ENCODE data around the gene AGO3.
"Not testable (repeated sequence)": the region's sequence is repeated elsewhere in the genome, so short reads cannot be mapped to it uniquely, and the experiment has no call there.

AGO3 gene

DNA sequence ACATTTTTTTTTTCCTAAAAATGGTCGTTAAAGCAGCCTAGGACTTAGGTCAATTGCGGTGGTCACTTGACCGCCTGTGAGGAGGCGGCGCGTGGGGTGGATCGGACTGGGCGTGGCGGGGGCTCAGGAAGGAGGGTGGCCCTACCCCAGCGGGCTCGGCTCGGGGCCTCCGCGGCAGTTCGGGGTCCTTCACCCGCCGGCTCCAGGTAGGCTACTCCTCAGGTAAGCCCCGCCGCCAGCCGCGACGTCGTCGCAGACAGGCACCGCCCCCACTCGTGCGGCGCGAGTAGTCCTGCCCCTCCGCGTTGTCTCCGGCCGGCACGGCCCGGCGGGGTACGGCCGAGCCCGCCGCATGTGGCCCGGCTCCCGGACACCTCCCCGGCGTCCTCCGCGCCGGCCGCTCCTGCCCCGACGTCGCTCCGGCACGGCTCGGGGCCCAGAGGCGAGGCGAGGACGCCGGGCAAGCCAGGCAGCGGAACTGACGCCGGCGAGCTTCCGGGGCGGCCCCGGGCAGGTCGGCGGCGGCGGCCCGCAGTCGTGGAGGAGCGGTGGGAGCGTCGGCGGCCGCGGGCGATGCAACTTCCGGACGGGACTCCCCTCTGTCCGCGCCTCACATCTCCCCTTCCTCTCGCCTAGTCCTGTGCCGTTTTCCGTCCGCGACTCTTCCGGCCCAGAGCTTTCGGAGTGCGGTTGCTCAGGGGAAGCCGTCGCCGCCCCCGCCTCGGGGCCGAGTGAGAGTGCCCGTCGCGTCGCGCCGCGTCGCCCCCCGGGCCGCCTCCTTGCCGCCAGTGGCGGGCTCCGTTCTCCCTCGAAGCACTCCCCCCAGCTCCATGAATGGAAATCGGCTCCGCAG lies at the start of gene AGO3:
TSS of gene AGO3 (plus strand) at position 513 of the 853 bp plus-strand sequence. CDS start at position 835, 322 bp downstream.
- peak; percentile 80 for DNase-seq (ENCODE audit: low read depth)

DNA sequence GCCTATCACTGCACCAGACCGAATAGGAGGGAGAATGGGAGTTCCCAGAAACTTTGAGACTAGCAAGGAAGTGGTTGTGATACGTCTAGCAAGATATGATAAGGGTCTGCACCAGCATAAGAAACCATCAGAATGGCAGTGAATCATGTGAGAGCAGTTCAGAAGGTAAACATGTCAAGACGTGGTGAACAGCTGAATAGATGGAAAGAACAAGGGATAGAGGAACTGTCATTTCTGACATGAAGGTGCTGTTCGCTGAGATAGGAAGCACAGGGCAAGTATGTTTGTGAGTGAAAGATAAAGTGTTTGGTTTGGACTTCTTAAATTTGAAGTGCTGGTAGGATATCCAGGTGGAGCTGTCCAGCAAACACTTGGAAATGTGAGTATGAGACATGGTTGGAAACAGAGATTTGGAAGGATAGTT lies 49.0 kb upstream of the AGO3 start:
- no peak for DNase-seq (ENCODE audit: low read depth)

DNA sequence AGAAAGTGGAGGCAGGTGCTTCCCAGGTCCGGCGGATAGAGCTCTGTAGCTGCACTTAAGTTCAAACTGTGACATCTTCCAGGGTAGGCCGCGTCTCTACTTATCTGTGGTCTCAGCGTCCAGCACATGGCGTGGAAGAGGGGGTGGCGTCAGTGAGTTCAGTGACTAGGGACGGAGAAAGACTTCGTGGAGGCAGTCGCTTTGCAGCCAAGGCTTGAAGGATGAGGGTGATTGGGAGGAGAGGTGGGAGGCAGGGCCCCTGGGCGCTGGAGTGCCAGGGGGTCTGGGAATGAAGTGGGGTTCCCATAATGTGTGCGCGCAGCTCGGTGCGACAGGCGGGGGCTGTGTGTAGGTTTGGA lies 48.3 kb upstream of the AGO3 start:
- DNase-seq (ENCODE audit: low read depth) = no peak

DNA sequence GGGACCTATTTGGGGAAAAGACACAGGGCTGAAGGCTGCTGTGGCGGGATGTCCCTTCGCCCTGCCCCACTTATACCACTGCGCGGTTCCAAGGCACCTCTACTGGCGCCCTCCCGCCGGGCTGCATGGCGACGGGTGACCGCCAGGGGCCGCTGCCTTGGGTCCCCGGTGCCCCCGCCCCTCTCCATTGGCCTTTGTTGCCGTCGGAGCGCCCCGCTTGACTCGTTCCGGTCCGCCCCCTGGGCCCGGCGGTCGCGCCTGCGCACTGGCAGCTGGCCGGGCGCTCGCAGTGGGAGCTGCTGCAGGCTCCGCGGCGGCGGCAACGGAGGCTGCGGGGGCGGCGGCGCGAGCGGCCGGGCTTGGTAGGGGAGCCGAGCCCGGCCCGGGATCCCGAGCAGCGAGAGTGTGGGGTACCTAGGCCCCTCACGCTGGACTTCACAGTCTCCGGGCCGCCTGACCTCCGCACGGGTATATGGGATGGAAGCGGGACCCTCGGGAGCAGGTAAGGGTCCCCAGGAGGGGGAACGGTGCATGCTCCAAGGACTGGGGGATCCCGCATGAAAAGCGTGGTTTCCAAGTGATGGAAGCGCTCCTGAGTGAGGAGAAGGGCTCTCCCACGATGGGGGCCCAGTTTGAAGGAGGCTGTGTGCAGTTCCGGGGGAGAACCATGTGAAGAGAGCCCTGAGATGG lies 47.8 kb upstream of the AGO3 start, which contains the start of gene AGO1:
TSS of gene AGO1 (plus strand) at position 265 of the 690 bp plus-strand sequence. CDS start at position 478, 213 bp downstream.
- DNase-seq (ENCODE audit: low read depth) = peak; percentile 96

DNA sequence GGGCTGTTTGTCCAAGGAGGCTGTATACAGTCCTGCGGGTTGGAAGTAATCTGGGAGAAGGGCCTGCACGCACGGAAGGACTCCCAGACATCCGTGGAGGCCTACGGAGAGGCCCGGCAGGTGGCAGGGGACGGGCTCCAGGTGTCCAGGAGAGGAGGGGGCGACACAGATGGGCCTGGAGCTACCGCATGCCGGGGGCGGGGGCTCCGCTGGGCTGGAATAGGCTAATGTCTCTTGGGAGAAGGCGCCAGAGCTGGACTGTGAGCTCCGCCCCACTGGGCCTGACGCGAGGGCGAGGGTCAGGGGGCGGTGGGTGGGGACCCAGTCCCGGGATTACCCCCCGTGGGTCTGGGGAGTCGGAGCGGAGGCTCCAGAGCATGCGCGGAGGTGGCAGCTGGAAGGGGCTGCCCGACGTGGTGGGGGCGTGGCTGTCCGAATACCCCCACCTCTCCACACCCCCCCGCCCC lies 47.2 kb upstream of the AGO3 start:
- DNase-seq (ENCODE audit: low read depth) = peak; percentile 21

DNA sequence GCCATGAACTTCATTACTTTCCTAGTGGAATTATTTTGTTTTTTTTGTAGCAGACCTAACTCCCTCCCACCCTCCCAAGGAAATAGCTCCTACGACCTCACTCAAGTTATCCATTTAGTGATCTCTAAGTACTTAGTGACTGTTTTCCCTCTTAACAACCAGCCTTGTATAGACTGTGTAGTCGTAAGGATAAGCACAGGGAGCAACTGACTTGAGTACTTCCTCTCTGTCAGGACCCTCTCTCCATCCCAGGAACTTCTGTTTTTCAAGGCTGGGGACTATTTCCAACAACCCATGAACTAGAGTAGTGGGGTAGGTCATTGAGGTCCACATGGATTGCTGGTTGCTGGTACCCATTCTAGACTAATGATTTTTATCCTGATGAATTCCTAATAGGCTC lies 46.0 kb upstream of the AGO3 start:
- no peak for DNase-seq (ENCODE audit: low read depth)

DNA sequence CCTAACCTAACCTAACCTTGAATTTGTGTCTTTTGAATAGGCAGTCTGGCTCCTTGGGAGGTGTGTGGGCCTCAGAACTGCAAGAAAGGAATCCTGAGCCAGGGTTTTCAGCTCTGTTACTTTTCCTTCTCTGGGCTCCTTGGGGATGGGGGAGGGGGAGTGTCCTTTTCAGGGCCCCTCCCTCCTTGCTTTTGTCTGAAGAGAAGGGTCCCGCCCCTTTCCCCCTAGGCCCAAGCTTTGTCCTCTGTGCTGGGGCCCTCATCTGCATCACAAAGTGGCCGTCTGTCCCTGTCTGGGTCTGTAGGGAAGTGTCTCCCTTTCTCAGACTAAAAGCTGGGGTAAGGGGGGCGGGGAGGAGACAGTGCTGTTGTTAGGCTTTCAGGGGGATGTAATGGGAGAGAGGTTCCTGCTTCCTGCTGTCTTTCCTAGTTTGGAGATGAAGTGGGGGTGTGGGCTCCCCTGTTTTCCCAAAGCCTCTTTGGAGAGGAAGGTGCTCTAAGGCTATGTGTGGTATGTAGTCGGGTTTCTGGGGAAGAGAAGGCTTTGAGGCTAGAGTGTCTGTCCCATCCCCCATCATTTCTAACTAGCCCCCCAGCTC lies 44.8 kb upstream of the AGO3 start:
- DNase-seq (ENCODE audit: low read depth) = no peak

DNA sequence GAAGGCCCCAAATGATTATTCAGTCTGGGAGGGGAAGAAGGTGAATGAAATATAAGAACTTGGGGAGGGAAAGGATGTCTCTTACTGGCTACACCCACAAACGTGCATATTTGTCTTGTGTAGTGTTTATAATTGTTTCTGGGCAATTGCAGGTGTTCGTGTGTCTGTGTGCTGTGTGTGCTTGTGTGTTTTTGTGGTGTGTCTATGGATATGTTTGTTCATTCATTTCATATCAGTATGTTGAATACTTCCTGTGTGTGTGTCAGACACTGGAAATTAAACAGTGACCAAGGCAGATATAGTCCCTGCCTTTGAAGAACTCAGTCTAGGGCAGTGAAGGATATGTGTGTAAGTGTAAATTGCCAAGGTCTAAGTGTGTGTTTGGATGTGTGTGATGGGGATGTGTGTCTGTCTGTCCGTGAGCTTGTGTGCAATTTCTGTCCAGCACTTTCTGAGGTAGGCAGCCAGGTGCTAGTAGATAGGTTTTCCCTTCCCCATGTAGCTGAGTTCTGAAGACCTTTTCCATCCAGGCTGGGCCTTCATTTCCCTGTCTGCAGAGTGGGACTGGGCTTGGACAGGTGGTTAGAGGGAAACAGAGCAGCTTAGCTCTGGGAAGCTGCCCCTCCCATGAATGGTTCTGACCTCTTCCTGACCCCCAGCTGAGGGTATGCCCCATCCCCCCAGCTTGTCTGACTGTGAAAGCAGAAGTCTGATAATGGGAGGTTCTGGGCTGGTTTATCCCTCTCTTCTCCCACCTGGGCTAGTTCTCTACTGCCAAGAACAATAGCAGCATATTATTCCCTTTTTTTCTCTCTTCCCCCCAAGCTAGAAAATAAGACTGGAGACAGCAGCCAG lies 44.1 kb upstream of the AGO3 start:
- DNase-seq (ENCODE audit: low read depth) = no peak

DNA sequence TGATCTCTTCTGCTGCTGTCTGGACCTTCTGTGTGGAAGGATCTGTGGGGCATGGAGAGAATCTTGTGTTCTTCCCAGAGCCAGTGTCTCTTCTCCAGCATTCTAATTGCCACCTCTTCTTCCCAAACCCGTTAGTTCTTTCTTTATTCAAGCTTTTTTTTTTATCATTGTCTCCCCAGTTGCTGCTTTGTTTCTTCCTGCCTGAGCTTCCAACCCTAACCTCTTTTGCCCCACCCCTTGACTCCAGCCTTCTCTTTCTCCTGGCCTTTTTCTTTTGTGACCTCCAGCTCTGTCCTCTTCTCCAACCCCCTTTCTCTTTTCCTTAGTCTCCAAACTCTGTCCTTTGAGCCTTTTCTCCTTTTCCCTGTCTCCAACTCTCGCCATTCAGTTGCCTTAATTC lies 43.4 kb upstream of the AGO3 start:
- DNase-seq (ENCODE audit: low read depth) = no peak

DNA sequence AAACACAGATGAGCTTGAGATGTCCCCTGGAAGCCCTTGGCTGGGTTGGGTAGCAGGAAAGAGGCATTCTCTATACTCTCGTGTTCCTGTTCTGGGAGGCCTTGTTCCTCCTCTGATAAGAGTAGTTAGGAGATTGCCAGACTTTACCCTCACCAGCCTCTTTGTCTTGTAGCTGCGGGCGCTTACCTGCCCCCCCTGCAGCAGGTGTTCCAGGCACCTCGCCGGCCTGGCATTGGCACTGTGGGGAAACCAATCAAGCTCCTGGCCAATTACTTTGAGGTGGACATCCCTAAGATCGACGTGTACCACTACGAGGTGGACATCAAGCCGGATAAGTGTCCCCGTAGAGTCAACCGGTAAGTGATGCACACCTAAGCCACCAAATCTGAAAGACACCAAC lies 42.6 kb upstream of the AGO3 start:
- no peak for DNase-seq (ENCODE audit: low read depth)

DNA sequence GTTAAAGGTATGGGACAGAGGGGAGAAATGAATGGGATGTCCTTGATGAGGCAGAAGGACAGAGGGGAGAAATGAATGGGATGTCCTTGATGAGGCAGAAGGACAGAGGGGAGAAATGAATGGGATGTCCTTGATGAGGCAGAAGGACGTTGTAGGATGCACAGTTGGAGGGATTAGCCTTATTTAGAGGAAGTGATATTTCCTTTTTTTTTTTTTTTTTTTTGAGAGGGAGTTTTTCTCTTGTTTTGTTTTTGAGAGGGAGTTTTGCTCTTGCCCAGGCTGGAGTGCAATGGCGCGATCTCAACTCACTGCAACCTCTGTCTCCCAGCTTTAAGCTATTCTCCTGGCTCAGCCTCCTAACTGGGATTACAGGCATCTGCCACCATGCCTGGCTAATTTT lies 41.9 kb upstream of the AGO3 start:
- DNase-seq (ENCODE audit: low read depth) = not testable (repeated sequence)

DNA sequence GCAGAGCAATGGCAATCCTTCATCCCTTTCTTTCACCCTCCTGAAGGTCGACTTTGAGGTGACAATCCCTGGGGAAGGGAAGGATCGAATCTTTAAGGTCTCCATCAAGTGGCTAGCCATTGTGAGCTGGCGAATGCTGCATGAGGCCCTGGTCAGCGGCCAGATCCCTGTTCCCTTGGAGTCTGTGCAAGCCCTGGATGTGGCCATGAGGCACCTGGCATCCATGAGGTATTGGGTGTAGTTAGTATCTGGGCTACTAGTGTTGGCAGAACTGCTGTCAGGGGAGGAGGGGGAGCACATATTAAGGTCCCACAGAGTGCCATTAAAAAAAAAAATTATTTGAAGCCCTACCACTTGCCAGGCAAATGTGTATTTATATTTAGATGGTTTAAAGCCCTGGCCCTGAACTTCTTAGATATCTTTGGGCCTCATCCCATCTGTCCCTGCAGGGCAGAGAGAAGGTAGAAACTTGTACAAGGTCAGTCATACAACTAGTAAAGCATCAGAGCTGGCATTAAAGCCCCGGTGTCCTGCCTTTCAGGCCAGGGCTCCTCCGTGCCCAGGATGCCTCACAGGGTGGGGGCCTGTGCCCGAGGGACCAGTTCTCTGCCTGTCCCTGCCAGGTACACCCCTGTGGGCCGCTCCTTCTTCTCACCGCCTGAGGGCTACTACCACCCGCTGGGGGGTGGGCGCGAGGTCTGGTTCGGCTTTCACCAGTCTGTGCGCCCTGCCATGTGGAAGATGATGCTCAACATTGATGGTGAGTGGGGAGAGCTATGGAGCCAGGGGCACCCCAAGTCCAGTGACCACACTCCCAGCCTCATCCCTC lies 37.6 kb upstream of the AGO3 start:
- no peak for DNase-seq (ENCODE audit: low read depth)

DNA sequence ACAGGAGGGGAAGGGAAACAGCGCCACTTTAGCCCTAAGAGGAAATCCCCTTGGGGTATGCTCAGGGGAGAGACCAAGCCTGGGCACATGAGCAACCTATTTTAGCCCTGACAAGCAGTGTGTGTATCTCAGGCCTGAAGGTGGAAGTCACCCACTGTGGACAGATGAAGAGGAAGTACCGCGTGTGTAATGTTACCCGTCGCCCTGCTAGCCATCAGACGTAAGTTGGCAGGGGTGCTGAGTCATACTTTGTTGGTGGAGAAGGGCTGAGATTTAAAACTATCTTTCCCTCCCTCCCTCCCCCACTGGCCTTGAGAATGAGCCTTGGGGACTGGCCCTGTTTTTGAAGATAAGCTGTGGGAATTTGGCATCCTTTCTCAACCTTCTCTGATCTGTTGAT lies 36.7 kb upstream of the AGO3 start:
- DNase-seq (ENCODE audit: low read depth) = no peak

DNA sequence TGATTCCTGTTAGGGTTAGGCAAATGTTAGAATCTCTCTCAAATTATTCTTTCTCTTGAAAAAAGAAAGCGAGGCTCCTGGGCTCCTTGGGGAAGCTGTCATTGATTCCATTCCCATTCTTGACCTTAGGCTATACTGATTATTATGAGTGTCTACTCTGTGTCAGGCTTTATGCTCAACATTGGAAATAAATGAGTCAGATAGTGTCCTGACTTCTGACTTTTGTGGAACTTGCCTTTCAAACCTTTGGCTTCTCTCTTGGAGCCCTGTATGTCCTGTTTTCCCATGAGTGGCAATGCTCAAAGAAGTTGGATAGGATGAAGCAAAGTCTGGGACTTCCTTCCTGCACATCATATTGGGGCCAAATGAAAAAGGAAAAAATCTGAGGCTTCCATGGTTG lies 36.2 kb upstream of the AGO3 start:
- no peak for DNase-seq (ENCODE audit: low read depth)

DNA sequence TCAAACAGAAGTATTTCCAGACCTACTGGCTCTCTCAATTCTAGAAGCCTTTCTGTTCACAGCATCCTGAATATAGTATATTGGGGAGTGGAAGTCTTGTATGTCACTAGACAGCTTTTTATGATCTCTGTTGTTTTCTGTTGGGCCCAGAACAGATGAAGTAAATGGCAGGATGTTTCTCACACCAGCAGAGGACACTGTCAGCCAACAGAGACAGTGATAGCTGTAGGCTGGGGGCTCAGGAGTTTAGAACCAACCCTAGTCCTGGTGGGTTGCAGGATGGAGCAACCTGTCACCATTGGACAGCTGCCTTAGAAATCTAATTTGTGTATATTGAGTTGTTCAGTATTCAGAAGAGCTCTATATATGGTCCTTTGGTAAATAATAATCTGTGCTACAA lies 31.0 kb upstream of the AGO3 start:
- no peak for DNase-seq (ENCODE audit: low read depth)

DNA sequence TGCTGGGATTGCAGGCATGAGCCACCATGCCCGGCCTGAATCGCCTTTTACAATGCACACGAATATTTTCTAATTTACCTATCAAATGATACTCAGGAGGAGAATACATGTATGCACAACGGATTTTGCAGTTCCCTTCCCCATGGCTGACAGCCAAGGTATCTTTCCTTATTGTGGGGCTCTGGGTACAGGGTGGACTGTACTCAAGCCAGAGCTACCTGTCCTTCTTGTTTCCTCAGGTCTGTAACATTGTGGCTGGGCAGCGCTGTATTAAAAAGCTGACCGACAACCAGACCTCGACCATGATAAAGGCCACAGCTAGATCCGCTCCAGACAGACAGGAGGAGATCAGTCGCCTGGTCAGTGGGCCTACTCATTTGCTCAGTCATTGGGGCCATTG lies 29.7 kb upstream of the AGO3 start:
- no peak for DNase-seq (ENCODE audit: low read depth)

DNA sequence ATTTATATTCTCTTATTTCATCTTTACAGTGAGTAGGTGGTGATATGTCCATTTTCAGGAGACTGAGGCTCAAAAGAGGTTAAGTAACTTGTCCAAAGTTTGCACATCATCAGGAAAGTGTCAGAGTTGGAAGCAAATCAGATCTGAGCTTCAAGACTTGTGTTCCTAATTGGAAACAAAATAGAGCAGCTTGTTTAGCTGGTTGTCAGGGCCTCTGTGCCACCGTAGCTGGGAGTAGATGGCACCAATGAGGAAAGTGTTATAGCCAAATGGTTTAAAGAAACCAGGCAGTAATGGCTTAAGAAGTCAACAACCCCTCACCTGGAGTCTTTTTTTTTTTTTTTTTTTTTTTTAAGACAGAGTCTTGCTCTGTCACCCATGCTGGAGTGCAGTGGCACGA lies 28.2 kb upstream of the AGO3 start:
- no peak for DNase-seq (ENCODE audit: low read depth)

DNA sequence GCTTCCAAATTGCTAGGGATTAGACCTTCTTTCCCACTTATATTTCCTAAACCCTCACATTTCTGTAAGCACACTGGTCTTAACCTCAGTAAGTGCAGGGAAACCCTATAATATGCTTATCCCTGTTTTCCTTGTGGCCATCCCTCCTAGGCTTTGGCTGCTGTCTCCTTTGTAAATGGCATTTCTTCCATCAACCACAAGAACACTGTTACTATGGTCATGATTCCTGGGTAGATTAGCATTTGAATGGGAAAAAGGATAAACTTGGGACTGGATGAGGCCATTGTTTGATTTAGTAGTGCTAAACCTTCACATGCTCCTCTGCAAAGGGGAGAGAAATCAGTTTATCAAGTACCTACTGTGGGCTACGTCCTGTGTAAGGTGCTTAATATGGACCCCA lies 16.2 kb upstream of the AGO3 start:
- no peak for DNase-seq (ENCODE audit: low read depth)

DNA sequence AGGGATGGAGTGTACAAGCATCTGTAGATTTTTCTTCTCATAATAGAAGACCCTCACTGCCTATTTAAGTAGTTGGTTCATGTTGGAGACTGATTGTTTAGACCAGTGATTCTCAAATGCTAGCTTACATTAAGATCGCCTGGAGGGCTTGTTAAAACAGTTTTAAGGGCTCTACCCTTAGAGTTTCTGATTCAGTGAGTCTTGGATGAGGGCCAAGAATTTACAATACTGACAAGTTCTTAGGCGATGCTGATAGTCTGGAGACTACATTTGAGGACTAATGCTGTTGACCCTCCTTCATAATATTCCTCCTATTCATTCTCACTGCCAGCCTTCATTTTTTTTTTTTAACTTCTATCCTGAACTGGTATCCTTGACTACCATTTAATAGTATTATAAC lies 15.2 kb upstream of the AGO3 start:
- DNase-seq (ENCODE audit: low read depth) = no peak

DNA sequence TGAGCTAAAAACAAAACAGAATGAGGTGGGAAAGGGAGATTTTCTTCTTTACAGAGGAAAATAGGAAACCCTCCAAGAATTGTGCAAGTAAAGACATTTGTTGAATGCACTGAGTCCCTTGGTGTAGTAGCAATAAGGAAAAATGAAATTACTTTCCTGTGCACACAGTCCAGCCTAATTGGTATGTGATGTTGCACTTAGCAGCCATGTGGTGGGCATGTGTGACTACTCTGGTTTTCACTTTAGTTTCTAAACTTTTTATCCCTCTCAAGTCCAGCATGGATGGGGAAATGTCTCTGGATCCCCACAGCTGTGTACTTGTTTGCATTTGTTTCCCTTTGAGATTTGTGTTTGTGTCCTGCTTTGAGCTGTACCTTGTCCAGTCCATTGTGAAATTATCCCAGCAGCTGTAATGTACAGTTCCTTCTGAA lies 7.1 kb upstream of the AGO3 start:
- no peak for DNase-seq (ENCODE audit: low read depth)

DNA sequence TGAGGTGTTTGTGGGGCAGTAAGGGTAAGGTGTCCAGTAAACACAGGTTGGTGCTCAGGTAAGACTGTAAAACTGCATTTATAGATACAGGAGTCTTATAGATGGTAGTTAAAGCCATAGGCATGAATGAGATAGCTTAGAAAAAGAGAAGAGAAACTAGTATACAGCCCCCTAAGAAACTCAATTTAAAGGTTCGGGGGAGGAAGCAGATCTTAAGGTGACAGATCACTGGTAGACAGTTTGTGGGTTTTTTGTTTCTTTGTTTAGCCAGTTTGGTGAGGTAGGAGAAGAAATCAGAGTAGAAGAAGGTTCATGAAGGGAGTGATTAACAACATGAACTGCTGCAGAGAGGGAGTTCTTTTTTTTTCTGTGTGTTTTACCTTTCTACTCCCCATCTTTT lies 6.1 kb upstream of the AGO3 start:
- DNase-seq (ENCODE audit: low read depth) = no peak

Data from stimulated activated CD8-positive, alpha-beta memory T cell treated with anti-CD3 and anti-CD28 coated beads, Interleukin-12 subunit alpha, Interleukin-12 subunit beta, amount 100 ng/mL, for 4 hours (primary cell).